GM12878 (cell line): ENCODE measurements around the gene ZNF628.

ENCODE experiments used
- CBX3 ChIP-seq: fragments of 200-600 bp; sonication (generic); IDR thresholded peaks from 2 replicates; pipeline ENCODE4 v1.6.1; 2016; ENCODE audit warnings: low read depth, borderline replicate concordance
- CREB1 ChIP-seq: IDR thresholded peaks from 2 replicates; pipeline ENCODE4 v1.6.1; 2012; ENCODE audit warnings: low read depth, mild to moderate bottlenecking, inconsistent platforms
- EZH2 ChIP-seq: IDR thresholded peaks from 2 replicates; pipeline ENCODE4 v1.6.1; 2012; ENCODE audit warnings: low read depth, mild to moderate bottlenecking, control low read depth, inconsistent platforms, low read length, borderline replicate concordance; ENCODE audit not compliant: control insufficient read depth
- HCFC1 ChIP-seq: fragments of 150-350 bp; IDR thresholded peaks from 2 replicates; pipeline ENCODE4 v1.6.1; 2014; ENCODE audit warnings: low read length
- IKZF1 ChIP-seq: fragments of 450-650 bp; conservative IDR thresholded peaks from 2 replicates; pipeline ENCODE4 v1.6.1; 2017; ENCODE audit warnings: antibody characterized with exemption, mild to moderate bottlenecking
- POLR2AphosphoS5 ChIP-seq: IDR thresholded peaks from 2 replicates; pipeline ENCODE4 v1.6.1; 2011; ENCODE audit warnings: mild to moderate bottlenecking, low read length, inconsistent platforms
- RB1 ChIP-seq: fragments of 450-650 bp; formaldehyde crosslinking; IDR thresholded peaks from 2 replicates; pipeline ENCODE4 v1.6.1; 2017; ENCODE audit warnings: mild to moderate bottlenecking, borderline replicate concordance
- YY1 ChIP-seq: IDR thresholded peaks from 2 replicates; pipeline ENCODE4 v1.6.1; 2011; ENCODE audit warnings: low read depth, mild to moderate bottlenecking, low read length
- ZBED1 ChIP-seq: IDR thresholded peaks from 2 replicates; pipeline ENCODE4 v1.6.1; 2016; ENCODE audit warnings: borderline replicate concordance
- ZSCAN29 ChIP-seq: fragments of 450-650 bp; IDR thresholded peaks from 2 replicates; pipeline ENCODE4 v1.6.1; 2017; ENCODE audit warnings: mild to moderate bottlenecking, moderate library complexity
- TF ChIP-seq, protein P1 (sequence below): IDR thresholded peaks from 2 replicates; pipeline ENCODE4 v1.6.1; 2011; ENCODE audit warnings: low read depth, low read length, improper control_type of control experiment, borderline replicate concordance
- TF ChIP-seq, protein P2 (sequence below), 3 experiments: IDR thresholded peaks in 2 of 3; conservative IDR thresholded peaks in 1 of 3; 2 replicates each; pipeline ENCODE4 v1.5.1; 2011; ENCODE audit warnings: low read depth in 3 of 3, low read length in 3 of 3, mild to moderate bottlenecking in 3 of 3, control low read depth in 2 of 3, moderate library complexity in 2 of 3, inconsistent platforms in 1 of 3, mixed read lengths in 1 of 3; ENCODE audit not compliant: control insufficient read depth in 2 of 3, insufficient read depth in 1 of 3; ENCODE audit errors: extremely low read depth in 1 of 3
- TF ChIP-seq, protein P3 (sequence below): IDR thresholded peaks from 2 replicates; pipeline ENCODE4 v1.6.1; 2011; ENCODE audit warnings: mild to moderate bottlenecking, low read depth, low read length, moderate library complexity; ENCODE audit not compliant: insufficient replicate concordance
- TF ChIP-seq, protein P4 (sequence below): IDR thresholded peaks from 2 replicates; pipeline ENCODE4 v1.6.1; 2012; ENCODE audit warnings: mild to moderate bottlenecking, low read depth, low read length

DNA sequence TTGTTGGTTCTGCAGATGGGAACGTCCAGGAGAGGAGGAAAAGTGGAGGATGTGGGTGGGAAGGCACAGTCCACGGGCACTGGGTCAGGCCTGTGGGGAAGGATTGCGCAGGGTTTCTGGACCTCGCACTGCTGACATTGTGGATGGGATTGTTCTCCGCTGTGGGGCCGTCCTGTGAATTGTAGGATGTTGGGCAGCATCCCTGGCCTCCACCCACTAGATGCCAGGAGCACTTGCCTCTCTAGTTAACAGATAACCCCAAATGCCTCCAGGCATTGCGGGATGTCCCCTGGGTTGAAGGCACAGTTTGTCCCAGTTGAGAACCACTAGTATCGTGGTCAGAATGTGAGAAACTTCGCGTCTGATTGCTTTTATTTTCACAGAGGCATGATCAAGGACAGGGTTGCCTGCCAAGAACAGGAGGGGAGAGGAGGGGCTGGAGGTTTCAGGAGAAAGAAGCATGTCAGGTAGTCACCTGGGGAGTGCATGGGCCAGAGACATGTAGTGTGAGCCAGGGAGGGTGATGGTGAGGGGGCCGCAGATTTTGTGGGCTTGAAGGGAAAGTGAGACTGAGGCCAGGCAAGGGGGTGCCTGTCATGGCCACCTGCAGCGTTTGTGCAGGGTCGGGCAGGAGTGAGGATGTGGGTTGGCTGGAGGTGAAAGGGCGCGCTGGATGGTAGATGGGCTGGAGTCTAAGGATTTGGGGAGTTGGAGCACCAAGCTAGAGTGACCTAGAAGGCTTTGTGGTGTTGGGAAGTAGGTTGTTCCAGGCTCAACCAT, 3.2 kb downstream of the ZNF628 start:
- TF ChIP-seq IKZF1 (no peak), EZH2 (no peak), ZBED1 (no peak), RB1 (no peak), ZSCAN29 (no peak), CREB1 (no peak), POLR2AphosphoS5 (no peak), HCFC1 (no peak), CBX3 (no peak), YY1 (no peak)
- TF ChIP-seq, protein P1, sequence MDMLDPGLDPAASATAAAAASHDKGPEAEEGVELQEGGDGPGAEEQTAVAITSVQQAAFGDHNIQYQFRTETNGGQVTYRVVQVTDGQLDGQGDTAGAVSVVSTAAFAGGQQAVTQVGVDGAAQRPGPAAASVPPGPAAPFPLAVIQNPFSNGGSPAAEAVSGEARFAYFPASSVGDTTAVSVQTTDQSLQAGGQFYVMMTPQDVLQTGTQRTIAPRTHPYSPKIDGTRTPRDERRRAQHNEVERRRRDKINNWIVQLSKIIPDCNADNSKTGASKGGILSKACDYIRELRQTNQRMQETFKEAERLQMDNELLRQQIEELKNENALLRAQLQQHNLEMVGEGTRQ, result no peak
- TF ChIP-seq, protein P2, sequence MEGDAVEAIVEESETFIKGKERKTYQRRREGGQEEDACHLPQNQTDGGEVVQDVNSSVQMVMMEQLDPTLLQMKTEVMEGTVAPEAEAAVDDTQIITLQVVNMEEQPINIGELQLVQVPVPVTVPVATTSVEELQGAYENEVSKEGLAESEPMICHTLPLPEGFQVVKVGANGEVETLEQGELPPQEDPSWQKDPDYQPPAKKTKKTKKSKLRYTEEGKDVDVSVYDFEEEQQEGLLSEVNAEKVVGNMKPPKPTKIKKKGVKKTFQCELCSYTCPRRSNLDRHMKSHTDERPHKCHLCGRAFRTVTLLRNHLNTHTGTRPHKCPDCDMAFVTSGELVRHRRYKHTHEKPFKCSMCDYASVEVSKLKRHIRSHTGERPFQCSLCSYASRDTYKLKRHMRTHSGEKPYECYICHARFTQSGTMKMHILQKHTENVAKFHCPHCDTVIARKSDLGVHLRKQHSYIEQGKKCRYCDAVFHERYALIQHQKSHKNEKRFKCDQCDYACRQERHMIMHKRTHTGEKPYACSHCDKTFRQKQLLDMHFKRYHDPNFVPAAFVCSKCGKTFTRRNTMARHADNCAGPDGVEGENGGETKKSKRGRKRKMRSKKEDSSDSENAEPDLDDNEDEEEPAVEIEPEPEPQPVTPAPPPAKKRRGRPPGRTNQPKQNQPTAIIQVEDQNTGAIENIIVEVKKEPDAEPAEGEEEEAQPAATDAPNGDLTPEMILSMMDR (IDR thresholded peaks at IDR 0.05 in 2 of 3, conservative IDR thresholded peaks at IDR 0.05 in 1 of 3; ENCODE audit: control insufficient read depth in 2 of 3, extremely low read depth in 1 of 3, insufficient read depth in 1 of 3, low read depth in 3 of 3, low read length in 3 of 3), result no peak
- TF ChIP-seq, protein P3, sequence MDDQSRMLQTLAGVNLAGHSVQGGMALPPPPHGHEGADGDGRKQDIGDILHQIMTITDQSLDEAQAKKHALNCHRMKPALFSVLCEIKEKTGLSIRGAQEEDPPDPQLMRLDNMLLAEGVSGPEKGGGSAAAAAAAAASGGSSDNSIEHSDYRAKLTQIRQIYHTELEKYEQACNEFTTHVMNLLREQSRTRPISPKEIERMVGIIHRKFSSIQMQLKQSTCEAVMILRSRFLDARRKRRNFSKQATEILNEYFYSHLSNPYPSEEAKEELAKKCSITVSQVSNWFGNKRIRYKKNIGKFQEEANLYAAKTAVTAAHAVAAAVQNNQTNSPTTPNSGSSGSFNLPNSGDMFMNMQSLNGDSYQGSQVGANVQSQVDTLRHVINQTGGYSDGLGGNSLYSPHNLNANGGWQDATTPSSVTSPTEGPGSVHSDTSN, result no peak
- TF ChIP-seq, protein P4, sequence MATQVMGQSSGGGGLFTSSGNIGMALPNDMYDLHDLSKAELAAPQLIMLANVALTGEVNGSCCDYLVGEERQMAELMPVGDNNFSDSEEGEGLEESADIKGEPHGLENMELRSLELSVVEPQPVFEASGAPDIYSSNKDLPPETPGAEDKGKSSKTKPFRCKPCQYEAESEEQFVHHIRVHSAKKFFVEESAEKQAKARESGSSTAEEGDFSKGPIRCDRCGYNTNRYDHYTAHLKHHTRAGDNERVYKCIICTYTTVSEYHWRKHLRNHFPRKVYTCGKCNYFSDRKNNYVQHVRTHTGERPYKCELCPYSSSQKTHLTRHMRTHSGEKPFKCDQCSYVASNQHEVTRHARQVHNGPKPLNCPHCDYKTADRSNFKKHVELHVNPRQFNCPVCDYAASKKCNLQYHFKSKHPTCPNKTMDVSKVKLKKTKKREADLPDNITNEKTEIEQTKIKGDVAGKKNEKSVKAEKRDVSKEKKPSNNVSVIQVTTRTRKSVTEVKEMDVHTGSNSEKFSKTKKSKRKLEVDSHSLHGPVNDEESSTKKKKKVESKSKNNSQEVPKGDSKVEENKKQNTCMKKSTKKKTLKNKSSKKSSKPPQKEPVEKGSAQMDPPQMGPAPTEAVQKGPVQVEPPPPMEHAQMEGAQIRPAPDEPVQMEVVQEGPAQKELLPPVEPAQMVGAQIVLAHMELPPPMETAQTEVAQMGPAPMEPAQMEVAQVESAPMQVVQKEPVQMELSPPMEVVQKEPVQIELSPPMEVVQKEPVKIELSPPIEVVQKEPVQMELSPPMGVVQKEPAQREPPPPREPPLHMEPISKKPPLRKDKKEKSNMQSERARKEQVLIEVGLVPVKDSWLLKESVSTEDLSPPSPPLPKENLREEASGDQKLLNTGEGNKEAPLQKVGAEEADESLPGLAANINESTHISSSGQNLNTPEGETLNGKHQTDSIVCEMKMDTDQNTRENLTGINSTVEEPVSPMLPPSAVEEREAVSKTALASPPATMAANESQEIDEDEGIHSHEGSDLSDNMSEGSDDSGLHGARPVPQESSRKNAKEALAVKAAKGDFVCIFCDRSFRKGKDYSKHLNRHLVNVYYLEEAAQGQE, result no peak
